Measurements from ENCODE around the gene MC3R.
"Not testable (repeated sequence)": the region's sequence is repeated elsewhere in the genome, so short reads cannot be mapped to it uniquely, and the experiment has no call there.

MC3R gene

DNA sequence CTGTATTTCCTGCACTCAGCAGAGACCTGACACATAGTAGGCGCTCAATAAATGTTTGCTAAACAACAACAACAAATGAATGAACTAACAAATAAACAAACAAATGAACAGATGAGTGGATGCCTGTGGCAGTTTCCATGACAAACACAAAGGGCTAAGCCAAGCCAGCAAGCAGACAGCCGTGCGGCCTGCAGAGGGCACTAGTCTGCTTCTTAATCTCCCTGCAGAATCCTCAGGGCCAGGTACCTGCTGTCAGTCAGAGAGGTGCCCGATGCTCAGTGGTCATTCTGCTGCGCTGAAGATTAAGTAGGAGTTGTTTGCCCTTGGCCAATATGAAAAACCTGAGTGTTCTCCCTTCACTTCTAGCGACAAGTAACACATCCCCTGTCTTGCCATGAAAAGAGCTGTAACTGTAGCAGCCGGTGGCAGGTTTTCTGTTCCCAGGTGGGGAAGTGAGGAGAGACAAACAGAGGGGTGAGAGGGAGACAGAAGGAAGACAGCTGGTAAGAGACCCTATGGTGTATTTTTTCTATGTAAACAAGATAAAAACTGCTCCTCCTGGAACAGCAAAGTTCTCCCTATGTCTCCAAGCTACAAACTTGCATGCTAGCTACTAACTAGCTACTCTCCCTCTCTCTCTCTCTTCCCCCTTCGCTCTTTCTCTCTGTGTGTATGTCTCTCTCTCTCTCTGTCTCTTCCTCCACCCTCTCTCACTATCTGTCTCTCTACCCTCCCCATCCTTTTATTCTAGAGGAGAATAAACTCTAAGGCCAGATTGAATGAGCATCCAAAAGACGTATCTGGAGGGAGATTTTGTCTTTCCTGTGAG, at the start of gene MC3R:
TSS of gene MC3R (plus strand) at position 779 of the 829 bp plus-strand sequence. CDS start 112 bp downstream, outside the sequence.
- in situ Hi-C loops (cut with HindIII; ENCODE audit: low sequenced_read_pairs) = no loop called here

GRCh38 chr20:56200456-56200855, 48.1 kb upstream of the MC3R start:
- in situ Hi-C loops (cut with HindIII; ENCODE audit: low sequenced_read_pairs) = no loop called here

DNA sequence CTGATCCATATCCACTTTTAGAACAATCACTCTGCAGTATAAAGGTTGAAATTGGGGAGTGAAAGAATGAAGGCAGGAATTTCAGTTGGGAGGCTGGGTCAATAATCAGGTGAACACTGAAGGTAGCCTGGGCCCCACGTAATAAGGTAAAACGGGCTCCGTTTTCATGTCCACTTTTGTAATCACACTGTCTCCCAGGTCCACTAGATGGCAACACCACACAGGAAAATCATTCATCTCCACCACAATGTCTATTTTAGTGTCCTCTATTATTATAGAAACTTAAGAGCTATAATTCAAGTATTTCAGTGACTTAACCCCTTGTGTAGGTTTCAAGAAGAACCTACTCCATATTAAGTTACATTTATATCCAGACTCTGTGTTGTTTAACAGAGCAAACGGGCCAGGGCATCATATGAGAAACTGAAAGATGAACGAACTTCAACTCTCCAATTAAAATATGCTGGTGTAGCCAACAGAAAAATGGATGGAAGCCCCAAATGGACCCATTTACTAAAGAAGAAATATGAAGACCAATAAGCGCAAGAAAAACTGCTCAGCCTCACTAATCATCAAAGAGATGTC, 45.9 kb upstream of the MC3R start:
- in situ Hi-C loops (cut with HindIII; ENCODE audit: low sequenced_read_pairs) = no loop called here

DNA sequence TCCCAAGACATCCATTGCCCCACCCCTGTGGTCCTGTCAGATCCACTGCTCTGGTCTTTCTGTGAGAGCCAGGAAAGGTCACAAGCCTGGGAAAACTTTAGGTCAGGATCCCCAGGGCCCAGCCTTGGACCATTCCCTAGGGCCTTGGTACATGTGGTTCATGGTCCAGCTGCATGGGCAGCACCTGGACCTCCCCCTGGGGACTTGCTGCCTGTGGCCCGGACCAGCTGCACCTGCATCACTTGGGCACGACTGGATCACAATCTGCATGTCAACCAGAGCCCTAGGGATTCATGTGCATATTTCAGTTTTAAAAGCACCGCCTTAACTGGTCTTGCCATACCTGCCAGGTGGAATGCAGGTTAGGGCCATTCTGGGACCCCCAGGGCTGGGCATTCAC, 44.3 kb upstream of the MC3R start:
- in situ Hi-C loops (cut with HindIII; ENCODE audit: low sequenced_read_pairs) = no loop called here

DNA sequence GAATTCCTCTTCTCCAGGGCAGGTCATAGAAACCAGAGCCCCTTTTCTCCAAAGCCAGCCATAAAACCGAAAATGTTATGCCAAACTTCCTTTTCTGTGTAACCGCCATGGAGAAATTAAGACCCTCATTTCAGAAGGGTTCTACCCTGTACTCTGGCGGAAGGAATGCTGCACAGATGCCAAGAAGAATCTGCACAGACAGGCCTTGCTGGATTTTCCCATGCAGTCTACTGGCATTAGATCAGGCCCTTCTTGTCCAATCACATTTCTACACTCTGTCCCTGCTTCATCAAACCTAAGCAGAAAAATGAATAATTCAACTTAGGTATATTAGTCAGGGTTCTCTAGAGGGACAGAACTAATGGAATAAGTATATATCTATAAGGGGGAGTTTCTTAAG, 43.2 kb upstream of the MC3R start:
- in situ Hi-C loops (cut with HindIII; ENCODE audit: low sequenced_read_pairs) = no loop called here

GRCh38 chr20:56207656-56208055, 40.9 kb upstream of the MC3R start:
- in situ Hi-C loops (cut with HindIII; ENCODE audit: low sequenced_read_pairs) = no loop called here

- in situ Hi-C loops (cut with HindIII; ENCODE audit: low sequenced_read_pairs) = no loop called here
Measured at GRCh38 chr20:56208121-56208520, 40.4 kb upstream of the MC3R start.

GRCh38 chr20:56211051-56211450, 37.5 kb upstream of the MC3R start:
- in situ Hi-C loops (cut with HindIII; ENCODE audit: low sequenced_read_pairs) = no loop called here

DNA sequence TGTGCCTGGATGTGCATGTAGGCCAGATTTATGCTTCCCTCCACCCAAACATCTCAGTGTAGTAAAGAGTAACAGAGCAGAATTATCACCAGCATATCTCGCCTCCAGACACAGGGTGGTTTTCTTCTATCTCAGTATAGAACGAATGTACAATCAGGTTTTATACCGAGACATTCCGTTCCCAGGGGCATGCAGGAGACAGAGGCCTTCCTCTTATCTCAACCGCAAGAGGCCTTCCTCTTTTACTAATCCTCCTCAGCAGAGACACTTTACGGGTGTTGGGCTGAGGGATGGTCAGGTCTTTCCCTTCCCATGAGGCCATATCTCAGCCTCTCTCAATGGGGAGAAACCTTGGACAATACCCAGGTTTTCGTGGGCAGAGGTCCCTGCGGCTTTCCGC, 36.4 kb upstream of the MC3R start:
- in situ Hi-C loops (cut with HindIII; ENCODE audit: low sequenced_read_pairs) = no loop called here

DNA sequence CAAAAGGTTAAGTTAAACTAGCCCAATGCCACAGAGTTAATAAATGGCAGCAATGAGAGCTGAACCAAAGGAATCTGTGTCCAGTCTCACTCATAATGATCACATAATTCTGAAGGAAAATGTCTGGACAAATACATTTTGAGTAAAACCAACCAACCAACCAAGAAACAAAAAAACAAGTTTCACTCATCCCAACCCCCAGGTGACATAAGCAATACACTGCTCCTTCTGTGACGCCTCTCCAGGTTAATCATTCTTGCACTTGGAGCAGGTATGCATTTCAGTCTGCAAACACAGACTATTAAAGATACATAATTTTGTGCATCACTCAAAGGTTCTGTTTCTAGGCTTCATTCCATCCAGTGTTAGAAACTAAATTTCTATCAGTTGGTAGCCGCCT, 35.2 kb upstream of the MC3R start:
- in situ Hi-C loops (cut with HindIII; ENCODE audit: low sequenced_read_pairs) = no loop called here

GRCh38 chr20:56215115-56215514, 33.4 kb upstream of the MC3R start:
- in situ Hi-C loops (cut with HindIII; ENCODE audit: low sequenced_read_pairs) = no loop called here

DNA sequence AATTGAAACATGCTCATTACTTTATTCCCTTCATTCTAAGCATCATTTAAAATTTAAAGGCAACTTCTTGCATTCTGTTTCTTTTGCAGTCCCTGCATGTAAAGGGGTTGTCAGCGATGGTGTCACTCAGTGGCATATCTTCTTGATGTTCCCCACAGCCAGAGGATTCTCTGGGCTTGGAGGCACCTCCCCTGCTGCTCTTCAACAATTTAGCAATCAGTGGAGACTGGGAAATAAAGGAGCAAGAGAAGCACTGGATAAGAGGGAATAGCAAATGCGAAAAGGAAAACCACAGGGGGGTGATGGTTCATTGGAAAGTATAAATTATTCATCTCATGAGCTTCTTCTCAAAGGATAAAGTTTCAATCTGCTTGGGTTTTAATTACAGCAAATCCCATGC, 30.7 kb upstream of the MC3R start:
- in situ Hi-C loops (cut with HindIII; ENCODE audit: low sequenced_read_pairs) = no loop called here

- in situ Hi-C loops (cut with HindIII; ENCODE audit: low sequenced_read_pairs) = not testable (repeated sequence)
Measured at GRCh38 chr20:56221186-56221585, 27.3 kb upstream of the MC3R start.

GRCh38 chr20:56222201-56222600, 26.3 kb upstream of the MC3R start:
- in situ Hi-C loops (cut with HindIII; ENCODE audit: low sequenced_read_pairs) = no loop called here

DNA sequence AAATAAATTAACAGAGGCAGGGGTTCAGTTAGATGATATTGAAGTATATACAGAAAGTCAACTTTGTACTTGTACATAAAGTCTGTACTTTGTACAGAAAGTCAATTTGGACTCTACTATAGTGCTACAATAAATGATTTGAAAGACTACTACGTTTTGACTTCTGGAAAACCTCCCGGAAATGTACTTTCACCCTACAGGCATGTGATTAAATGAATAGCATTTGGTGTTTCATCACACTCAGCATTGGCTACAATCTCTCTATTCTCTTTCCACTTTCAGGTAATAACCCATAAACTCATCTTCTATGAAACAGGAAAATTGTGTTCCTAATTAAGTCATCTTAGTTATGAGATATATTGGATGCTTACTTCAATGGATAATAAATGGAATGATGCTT, 25.6 kb upstream of the MC3R start:
- in situ Hi-C loops (cut with HindIII; ENCODE audit: low sequenced_read_pairs) = no loop called here

GRCh38 chr20:56223352-56223751, 25.2 kb upstream of the MC3R start:
- in situ Hi-C loops (cut with HindIII; ENCODE audit: low sequenced_read_pairs) = no loop called here

DNA sequence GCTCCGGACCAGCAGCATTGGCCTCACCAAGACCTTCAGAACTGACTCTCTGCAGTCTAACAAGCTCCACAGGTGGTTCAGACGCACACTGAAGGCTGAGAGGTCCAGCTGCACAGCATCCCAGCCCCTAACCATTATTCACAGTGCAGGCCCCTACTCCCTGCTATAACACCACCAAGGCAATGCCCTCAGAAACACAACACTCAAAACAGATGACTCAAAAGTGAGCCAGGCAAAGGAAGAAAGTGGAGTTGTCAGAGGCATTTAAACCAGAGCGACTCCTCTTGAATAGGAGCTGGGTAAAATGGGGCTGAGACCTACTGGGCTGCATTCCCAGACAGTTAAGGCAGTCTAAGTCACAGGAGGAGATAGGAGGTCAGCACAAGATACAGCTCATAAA, 20.5 kb upstream of the MC3R start:
- in situ Hi-C loops (cut with HindIII; ENCODE audit: low sequenced_read_pairs) = no loop called here

DNA sequence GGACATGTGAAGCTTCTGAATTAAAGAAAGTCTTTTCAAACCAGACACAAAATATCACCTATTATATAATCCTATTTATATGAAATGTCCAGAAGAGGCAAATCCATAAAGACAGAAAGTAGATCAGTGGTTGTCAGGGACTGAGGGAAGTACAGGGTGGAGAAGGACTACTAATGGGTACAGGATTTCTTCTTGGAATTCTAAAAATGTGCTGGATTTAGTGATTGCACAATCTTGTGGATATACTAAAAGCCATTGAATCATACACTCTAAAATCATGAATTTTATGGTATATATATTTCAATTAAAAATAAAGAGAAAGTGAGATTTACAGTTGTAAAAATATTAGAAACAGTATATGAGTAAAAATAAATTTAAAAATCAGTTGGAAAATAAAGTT, 18.7 kb upstream of the MC3R start:
- in situ Hi-C loops (cut with HindIII; ENCODE audit: low sequenced_read_pairs) = no loop called here

DNA sequence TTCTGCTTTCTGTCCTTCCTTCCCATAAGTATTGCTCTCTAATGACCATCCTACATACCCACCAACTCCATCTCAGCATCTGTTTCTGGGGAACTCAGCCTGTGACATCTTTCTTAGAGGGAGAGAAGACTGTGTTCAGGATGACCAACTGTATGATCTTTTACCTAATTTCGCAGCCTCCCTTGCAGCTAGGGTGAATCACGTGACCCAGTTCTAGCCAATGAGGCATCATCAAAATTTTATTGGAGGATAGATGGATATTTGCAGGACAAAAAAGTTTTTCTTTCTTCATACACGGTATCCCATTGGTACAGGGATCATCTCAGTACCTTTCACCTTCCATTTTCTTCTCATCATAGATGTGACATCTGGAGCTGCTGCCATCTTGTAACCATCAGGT, 14.4 kb upstream of the MC3R start:
- in situ Hi-C loops (cut with HindIII; ENCODE audit: low sequenced_read_pairs) = no loop called here

GRCh38 chr20:56237335-56237734, 11.2 kb upstream of the MC3R start:
- in situ Hi-C loops (cut with HindIII; ENCODE audit: low sequenced_read_pairs) = no loop called here

GRCh38 chr20:56244259-56244658, 4.3 kb upstream of the MC3R start:
- in situ Hi-C loops (cut with HindIII; ENCODE audit: low sequenced_read_pairs) = no loop called here

DNA sequence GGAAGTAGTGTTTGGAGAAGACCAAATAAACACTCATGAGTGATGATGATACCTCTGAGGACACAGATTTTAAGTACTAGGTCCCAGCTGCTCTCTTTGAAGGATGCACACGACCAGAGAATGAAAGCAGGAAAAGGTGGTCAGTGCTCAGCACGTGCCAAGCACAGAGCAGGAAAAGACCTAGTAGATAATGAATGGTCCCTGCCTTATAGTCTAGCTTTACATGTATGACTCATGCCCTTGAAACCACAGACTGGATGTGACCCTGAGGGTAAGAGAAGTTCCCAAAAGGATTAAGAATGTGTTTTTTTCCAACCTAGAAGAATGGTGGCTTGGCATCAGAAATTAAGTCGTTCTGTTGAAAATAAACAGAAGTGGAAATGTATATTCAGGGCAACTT, 2.8 kb upstream of the MC3R start:
- in situ Hi-C loops (cut with HindIII; ENCODE audit: low sequenced_read_pairs) = no loop called here

All from DLD1 (cell line).